ENCODE results near the gene PTPRA.

Gene PTPRA

GRCh38 chr20:2866236-2866635 lies 7.0 kb upstream of the PTPRA start:
- H3K4me3 ChIP-seq (ENCODE audit: low read depth, low read length), result no peak overlapping the region
- no peak for DNase-seq (ENCODE audit: low read depth)
- no peak for TF ChIP-seq CTCF (IDR thresholded peaks at IDR 0.05; ENCODE audit: control insufficient read depth, extremely low read depth, insufficient read depth)

- DNase-seq (ENCODE audit: low read depth), result no peak
- TF ChIP-seq CTCF (IDR thresholded peaks at IDR 0.05; ENCODE audit: control insufficient read depth, extremely low read depth, insufficient read depth), result no peak
- H3K4me3 ChIP-seq (ENCODE audit: low read depth, low read length), result no peak overlapping the region
Measured at GRCh38 chr20:2867081-2867864, 6.0 kb upstream of the PTPRA start.

- no peak overlapping the region for H3K4me3 ChIP-seq (ENCODE audit: low read depth, low read length)
- no peak for DNase-seq (ENCODE audit: low read depth)
- TF ChIP-seq CTCF (IDR thresholded peaks at IDR 0.05; ENCODE audit: control insufficient read depth, extremely low read depth, insufficient read depth), result no peak
Measured at GRCh38 chr20:2869381-2869780, 3.9 kb upstream of the PTPRA start.

DNA sequence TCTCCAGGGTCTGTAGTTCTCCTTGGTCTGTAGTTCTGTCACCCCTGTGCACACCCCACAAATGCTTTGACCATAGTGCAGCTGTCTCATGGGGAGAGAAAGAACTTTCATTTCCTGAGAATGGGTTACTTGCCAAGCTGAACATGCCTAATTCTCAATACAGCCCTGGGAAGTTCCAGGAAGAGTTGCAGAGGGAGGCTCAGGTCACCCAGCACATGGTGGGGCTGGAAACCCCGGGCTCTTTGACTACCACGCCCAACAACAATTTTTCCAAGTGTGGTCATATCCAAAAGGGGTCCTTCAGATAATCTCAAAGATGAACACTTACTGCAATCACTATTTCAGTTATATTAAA lies 2.2 kb upstream of the PTPRA start:
- no peak for TF ChIP-seq CTCF (IDR thresholded peaks at IDR 0.05; ENCODE audit: control insufficient read depth, extremely low read depth, insufficient read depth)
- no peak overlapping the region for H3K4me3 ChIP-seq (ENCODE audit: low read depth, low read length)
- DNase-seq (ENCODE audit: low read depth), result no peak

DNA sequence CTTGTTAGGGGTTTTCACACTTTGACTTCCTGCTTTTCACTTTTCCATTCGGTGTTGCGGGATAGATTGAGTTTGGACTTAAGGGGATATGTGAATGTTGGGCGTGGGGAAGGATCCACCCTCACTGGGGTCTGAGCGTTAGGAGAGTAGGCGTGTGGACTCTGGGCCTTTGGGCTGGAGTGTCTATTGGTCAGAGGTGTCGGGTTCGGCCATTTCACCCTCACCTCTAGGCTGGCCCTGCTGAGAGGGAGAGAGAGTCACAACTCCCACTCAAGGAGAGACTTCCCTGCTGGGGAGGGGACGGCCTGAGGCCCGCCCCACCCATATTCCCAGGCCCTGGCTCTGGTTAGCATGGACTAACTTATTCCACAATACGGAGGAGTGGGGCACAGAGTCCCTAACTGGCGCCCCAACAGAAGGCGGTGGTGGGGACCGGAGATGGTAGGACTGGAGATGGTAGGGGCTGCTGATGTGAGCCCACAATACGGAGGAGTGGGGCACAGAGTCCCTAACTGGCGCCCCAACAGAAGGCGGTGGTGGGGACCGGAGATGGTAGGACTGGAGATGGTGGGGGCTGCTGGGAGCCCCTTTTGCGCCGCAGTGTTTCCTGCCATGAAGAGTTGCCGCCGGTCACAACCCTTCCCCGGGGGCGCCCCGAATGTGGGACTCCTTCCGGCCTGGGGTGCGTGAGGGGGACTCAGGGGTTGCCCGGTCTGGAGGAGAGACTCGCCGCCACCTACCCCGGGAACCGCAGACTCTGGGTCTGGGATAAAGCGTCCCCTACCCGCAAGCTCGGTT lies 1.4 kb upstream of the PTPRA start:
- TF ChIP-seq CTCF (IDR thresholded peaks at IDR 0.05; ENCODE audit: control insufficient read depth, extremely low read depth, insufficient read depth), result no peak
- no peak for DNase-seq (ENCODE audit: low read depth)
- peak overlapping the region; percentile 91 for H3K4me3 ChIP-seq (ENCODE audit: low read depth, low read length)

- peak overlapping the region; percentile 91 for H3K4me3 ChIP-seq (ENCODE audit: low read depth, low read length)
- DNase-seq (ENCODE audit: low read depth), result no peak
- peak; percentile 53 for TF ChIP-seq CTCF (IDR thresholded peaks at IDR 0.05; ENCODE audit: control insufficient read depth, extremely low read depth, insufficient read depth)
Measured at GRCh38 chr20:2872459-2873009, 747 bp upstream of the PTPRA start.
